CD8-positive, alpha-beta memory T cell (primary cell): ENCODE measurements around the gene ST6GAL1. TPM values are rescaled to one million over a fixed set of nuclear protein-coding genes. Genes with fewer than 3 reads are reported as not detected.
"Not testable (repeated sequence)": the region's sequence is repeated elsewhere in the genome, so short reads cannot be mapped to it uniquely, and the experiment has no call there.

Experiments
- CTCF ChIA-PET: fragments of 350-600 bp; sonication (Branson Sonifier 250); formaldehyde crosslinking; loops from one replicate; lab custom pipeline; 2021; ENCODE audit warnings: antibody characterized with exemption; lab: Charles Lee
- POLR2A ChIA-PET: fragments of 350-600 bp; sonication (Branson Sonifier 250); formaldehyde crosslinking; loops from one replicate; lab custom pipeline; 2021; ENCODE audit warnings: antibody characterized with exemption; lab: Charles Lee
- DNase-seq, 5 donors: peaks; one replicate each; pipeline versions ENCODE4 v3.0.0 to v3.0.0-alpha.2; 2020 to 2022; ENCODE audit warnings: mixed read lengths in 1 of 5
- H3K27ac ChIP-seq: one replicate; pipeline ENCODE4 v1.7.0; 2013; ENCODE audit warnings: low read depth, mild to moderate bottlenecking, low read length, moderate library complexity
- H3K27me3 ChIP-seq: 2 replicates; pipeline ENCODE4 v1.7.0; 2013; ENCODE audit warnings: low read length, mild to moderate bottlenecking; ENCODE audit not compliant: insufficient read depth, poor library complexity, severe bottlenecking
- H3K36me3 ChIP-seq: 2 replicates; pipeline ENCODE4 v1.7.0; 2013; ENCODE audit warnings: mild to moderate bottlenecking, low read length, moderate library complexity; ENCODE audit not compliant: insufficient read depth
- H3K4me1 ChIP-seq: 2 replicates; pipeline ENCODE4 v1.7.0; 2013; ENCODE audit warnings: mild to moderate bottlenecking, low read length, moderate library complexity; ENCODE audit not compliant: insufficient read depth
- H3K4me3 ChIP-seq: 2 replicates; pipeline ENCODE4 v1.7.0; 2013; ENCODE audit warnings: mild to moderate bottlenecking, low read length
- H3K9me3 ChIP-seq: 2 replicates; pipeline ENCODE4 v1.7.0; 2013; ENCODE audit warnings: mild to moderate bottlenecking, low read length
- H3K27ac Mint-ChIP-seq, 8 donors: one replicate each; pipeline ENCODE4 v1.8.0; 2020 to 2021; ENCODE audit warnings: mixed read lengths in 8 of 8, mild to moderate bottlenecking in 6 of 8, inconsistent platforms in 3 of 8, moderate library complexity in 3 of 8
- H3K27me3 Mint-ChIP-seq, 2 donors: one replicate each; pipeline ENCODE4 v1.8.0; 2020 to 2021; ENCODE audit warnings: mixed read lengths in 2 of 2, mild to moderate bottlenecking in 1 of 2, moderate library complexity in 1 of 2
- H3K36me3 Mint-ChIP-seq, 3 donors: one replicate each; pipeline ENCODE4 v1.8.0; 2020 to 2021; ENCODE audit warnings: mixed read lengths in 3 of 3, inconsistent platforms in 1 of 3, mild to moderate bottlenecking in 1 of 3
- H3K4me1 Mint-ChIP-seq, 3 donors: one replicate each; pipeline ENCODE4 v1.8.0; 2020 to 2021; ENCODE audit warnings: mixed read lengths in 3 of 3, inconsistent platforms in 1 of 3, mild to moderate bottlenecking in 1 of 3
- H3K4me3 Mint-ChIP-seq, 7 donors: one replicate each; pipeline ENCODE4 v1.8.0; 2020 to 2021; ENCODE audit warnings: mixed read lengths in 7 of 7, mild to moderate bottlenecking in 6 of 7, moderate library complexity in 4 of 7, inconsistent platforms in 2 of 7
- H3K9me3 Mint-ChIP-seq, 5 donors: one replicate each; pipeline ENCODE4 v1.8.0; 2020 to 2022; ENCODE audit warnings: mixed read lengths in 5 of 5, mild to moderate bottlenecking in 3 of 5, moderate library complexity in 2 of 5, inconsistent platforms in 1 of 5
- polyA plus RNA-seq: library from polyadenylated mRNA; unstranded; fragments of 300-500 nt; fragmentation: Illumina TruSeq; gene quantifications from one replicate; pipeline ENCODE4 v1.2.3, GENCODE V29; 2021
- total RNA-seq, 2 experiments: library from RNA; stranded (reverse); gene quantifications; one replicate each; pipeline ENCODE4 v1.2.3, GENCODE V29; 2021

The ST6GAL1 gene
- total and polyA plus RNA-seq, 3 experiments from 2014 or later: 96.8 to 139 (median 108) TPM

GRCh38 chr3:186965141-186965879, 35.0 kb downstream of the ST6GAL1 start:
- ChIA-PET POLR2A (no interaction called here), CTCF (interaction anchor here (0.8 to 2.2 kb wide), 5 partner anchors 19 to 174 kb away, joined by 3 to 7 read pairs (median 3); partner anchors contain the start of gene RPL39L)
- Histone ChIP-seq H3K27ac (no peak overlapping the region), H3K9me3 (no peaks in the 10 kb centered on the region), H3K36me3 (peaks cover 15% of the 10 kb centered on the region), H3K4me1 (peaks cover 7% of the 10 kb centered on the region), H3K27me3 (no peaks in the 10 kb centered on the region), H3K4me3 (no peak overlapping the region)
- H3K4me1 Mint-ChIP-seq: peaks cover 45 to 70% (median 60%) of the 10 kb centered on the region in 3 donors
- H3K27me3 Mint-ChIP-seq: no peaks in the 10 kb centered on the region
- H3K9me3 Mint-ChIP-seq: no peaks in the 10 kb centered on the region
- H3K4me3 Mint-ChIP-seq: no peak overlapping the region
- H3K36me3 Mint-ChIP-seq: peaks cover 0 to 81% (median 15%) of the 10 kb centered on the region in 3 donors
- H3K27ac Mint-ChIP-seq: peak overlapping the region in 6 of 8 donors; percentile 23 to 87 (median 65)
- DNase-seq: no peak

DNA sequence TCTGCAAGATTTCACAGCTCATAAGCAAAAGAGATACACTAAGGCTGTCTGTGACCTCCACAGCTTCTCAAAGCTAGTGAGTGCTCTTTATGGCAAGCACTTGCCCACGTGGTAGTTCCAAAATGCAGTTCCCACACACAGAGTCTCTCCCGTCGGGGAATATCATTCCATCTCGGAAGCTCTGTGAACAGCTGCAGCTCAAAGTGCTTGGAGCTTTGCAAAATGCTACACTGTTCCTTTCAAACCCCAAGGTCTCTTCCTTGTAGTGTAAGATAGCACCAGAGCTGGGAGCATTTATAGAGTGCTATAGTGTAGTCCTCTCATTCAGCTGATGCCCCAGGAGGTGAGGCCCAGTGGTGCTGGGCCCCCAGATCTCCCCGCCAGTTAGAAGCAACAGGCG, 36.1 kb downstream of the ST6GAL1 start:
- no peaks in the 10 kb centered on the region for H3K27me3 ChIP-seq
- Mint-ChIP-seq H3K4me1 (peaks cover 39 to 67% (median 56%) of the 10 kb centered on the region in 3 donors), H3K4me3 (no peak overlapping the region), H3K36me3 (peaks cover 0 to 88% (median 18%) of the 10 kb centered on the region in 3 donors), H3K27me3 (no peaks in the 10 kb centered on the region), H3K9me3 (no peaks in the 10 kb centered on the region), H3K27ac (peak overlapping the region in 5 of 8 donors; percentile 24 to 70 (median 63))
- ChIA-PET POLR2A (no interaction called here), CTCF (interaction anchor here (0.9 to 4.1 kb wide), 6 partner anchors 18 to 173 kb away, joined by 3 to 15 read pairs (median 4); partner anchors contain the start of gene RPL39L)
- peaks cover 7% of the 10 kb centered on the region for H3K4me1 ChIP-seq
- DNase-seq: no peak
- peaks cover 15% of the 10 kb centered on the region for H3K36me3 ChIP-seq
- H3K9me3 ChIP-seq: no peaks in the 10 kb centered on the region
- no peak overlapping the region for H3K4me3 ChIP-seq
- H3K27ac ChIP-seq: no peak overlapping the region

GRCh38 chr3:186967236-186967635, 36.9 kb downstream of the ST6GAL1 start:
- Mint-ChIP-seq H3K4me1 (peaks cover 34 to 65% (median 52%) of the 10 kb centered on the region in 3 donors), H3K36me3 (peaks cover 0 to 88% (median 23%) of the 10 kb centered on the region in 3 donors), H3K27ac (peak overlapping the region in 7 of 8 donors; percentile 59 to 87 (median 73))
- H3K27ac ChIP-seq, H3K9me3 ChIP-seq, H3K9me3 Mint-ChIP-seq, H3K4me3 ChIP-seq, POLR2A ChIA-PET, H3K27me3 ChIP-seq, H3K27me3 Mint-ChIP-seq, H3K4me3 Mint-ChIP-seq, H3K4me1 ChIP-seq, DNase-seq: not testable (repeated sequence)
- CTCF ChIA-PET: interaction anchor here (1.0 to 4.1 kb wide), 4 partner anchors 23 to 172 kb away, joined by 3 to 15 read pairs (median 4); partner anchors contain the start of gene RPL39L
- peaks cover 21% of the 10 kb centered on the region for H3K36me3 ChIP-seq

DNA sequence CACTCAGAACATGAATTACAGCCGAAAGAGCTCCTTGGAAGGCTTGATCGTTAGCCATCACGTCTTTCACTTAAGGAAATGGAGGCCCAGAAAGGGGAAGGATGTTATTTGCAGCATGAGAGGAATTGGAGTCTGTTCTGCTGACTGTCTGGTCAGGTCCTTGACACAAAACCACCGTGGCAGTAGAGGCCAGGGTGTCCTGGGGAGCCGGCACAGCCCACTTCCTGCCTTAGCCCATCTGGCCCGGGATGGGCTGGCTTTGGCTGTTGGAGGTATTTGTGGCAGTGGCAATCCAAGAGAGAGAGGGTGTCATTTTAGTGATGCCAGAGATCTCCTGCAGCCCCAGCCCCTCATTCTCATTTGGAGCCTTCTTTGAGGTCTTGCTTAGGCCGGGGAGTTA, 37.4 kb downstream of the ST6GAL1 start:
- Histone ChIP-seq H3K27ac (no peak overlapping the region), H3K4me1 (peaks cover 7% of the 10 kb centered on the region), H3K36me3 (peaks cover 24% of the 10 kb centered on the region), H3K27me3 (no peaks in the 10 kb centered on the region), H3K9me3 (no peaks in the 10 kb centered on the region), H3K4me3 (no peak overlapping the region)
- Mint-ChIP-seq H3K4me3 (no peak overlapping the region), H3K4me1 (peaks cover 33 to 65% (median 48%) of the 10 kb centered on the region in 3 donors), H3K27me3 (no peaks in the 10 kb centered on the region), H3K27ac (peak overlapping the region in 7 of 8 donors; percentile 59 to 87 (median 84)), H3K9me3 (no peaks in the 10 kb centered on the region), H3K36me3 (peaks cover 0 to 88% (median 23%) of the 10 kb centered on the region in 3 donors)
- DNase-seq: no peak
- CTCF ChIA-PET: interaction anchor here (1.0 to 4.1 kb wide), 2 partner anchors 118 to 172 kb away, joined by 3 to 15 read pairs; partner anchors contain the start of gene RPL39L
- POLR2A ChIA-PET: no interaction called here

DNA sequence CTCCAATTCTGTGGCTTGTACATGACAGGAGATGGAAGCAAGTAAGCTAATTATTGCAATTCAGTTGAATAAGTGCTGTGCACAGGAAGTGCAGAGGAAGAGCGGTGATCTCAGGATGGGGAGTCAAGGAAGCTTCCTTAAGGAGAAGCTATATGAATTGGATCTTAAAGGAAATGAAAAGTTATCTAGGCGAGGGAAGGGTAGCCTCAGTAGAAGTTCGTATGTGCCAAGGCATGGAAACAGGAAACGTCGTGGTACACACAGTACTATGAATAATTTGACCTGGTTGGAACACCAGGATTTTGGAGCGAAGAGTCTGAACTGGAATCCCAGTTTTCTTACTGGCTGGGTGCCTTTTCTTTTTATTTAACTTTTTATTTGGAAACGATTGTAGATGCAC, 39.3 kb downstream of the ST6GAL1 start:
- Mint-ChIP-seq H3K36me3 (peaks cover 0 to 88% (median 28%) of the 10 kb centered on the region in 3 donors), H3K27me3 (no peaks in the 10 kb centered on the region), H3K4me1 (peaks cover 37 to 67% (median 51%) of the 10 kb centered on the region in 3 donors), H3K9me3 (no peaks in the 10 kb centered on the region), H3K27ac (peak overlapping the region in 5 of 8 donors; percentile 30 to 76 (median 68)), H3K4me3 (no peak overlapping the region)
- no peaks in the 10 kb centered on the region for H3K9me3 ChIP-seq
- H3K27ac ChIP-seq: no peak overlapping the region
- no peaks in the 10 kb centered on the region for H3K27me3 ChIP-seq
- CTCF ChIA-PET: interaction anchor here (1.0 to 4.1 kb wide), 2 partner anchors 48 to 120 kb away, joined by 3 to 15 read pairs; no protein-coding TSS in a partner anchor
- peaks cover 22% of the 10 kb centered on the region for H3K36me3 ChIP-seq
- no peak overlapping the region for H3K4me3 ChIP-seq
- peaks cover 7% of the 10 kb centered on the region for H3K4me1 ChIP-seq
- POLR2A ChIA-PET: interaction anchor here (0.6 to 1.0 kb wide), 2 partner anchors 11 to 170 kb away, joined by 3 read pairs; partner anchors contain the start of gene RPL39L
- DNase-seq: no peak

DNA sequence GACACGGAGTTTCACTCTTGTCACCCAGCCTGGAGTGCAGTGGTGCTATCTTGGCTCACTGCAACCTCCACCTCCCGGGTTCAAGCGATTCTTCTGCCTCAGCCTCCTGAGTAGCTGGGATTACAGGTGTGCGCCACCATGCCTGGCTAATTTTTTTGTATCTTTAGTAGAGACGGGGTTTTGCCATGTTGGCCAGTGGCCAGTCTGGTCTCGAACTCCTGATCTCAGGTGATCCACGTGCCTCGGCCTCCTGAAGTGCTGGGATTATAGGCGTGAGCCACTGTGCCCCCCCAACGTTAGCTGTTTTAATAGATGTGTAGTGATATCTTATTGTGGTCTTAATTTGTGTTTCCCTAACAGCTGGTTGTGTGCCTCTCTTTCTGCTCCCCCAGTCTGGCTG, 40.8 kb downstream of the ST6GAL1 start:
- H3K4me3 Mint-ChIP-seq, H3K4me1 ChIP-seq, H3K9me3 Mint-ChIP-seq, DNase-seq, POLR2A ChIA-PET, H3K9me3 ChIP-seq, H3K27me3 ChIP-seq, H3K27me3 Mint-ChIP-seq, H3K27ac ChIP-seq, H3K4me3 ChIP-seq: not testable (repeated sequence)
- H3K36me3 ChIP-seq: peaks cover 36% of the 10 kb centered on the region
- CTCF ChIA-PET: interaction anchor here (1.2 kb wide), 1 partner anchor 62 kb away, joined by 3 read pairs; no protein-coding TSS in a partner anchor
- Mint-ChIP-seq H3K27ac (peak overlapping the region in 4 of 8 donors; percentile 26 to 74 (median 56)), H3K4me1 (peaks cover 40 to 75% (median 61%) of the 10 kb centered on the region in 3 donors), H3K36me3 (peaks cover 0 to 89% (median 36%) of the 10 kb centered on the region in 3 donors)

GRCh38 chr3:186971578-186971977, 41.3 kb downstream of the ST6GAL1 start:
- Mint-ChIP-seq H3K4me1 (peaks cover 39 to 73% (median 62%) of the 10 kb centered on the region in 3 donors), H3K36me3 (peaks cover 0 to 88% (median 36%) of the 10 kb centered on the region in 3 donors), H3K27me3 (no peaks in the 10 kb centered on the region), H3K27ac (peak overlapping the region; percentile 22 to 73 (median 43)), H3K9me3 (no peaks in the 10 kb centered on the region), H3K4me3 (no peak overlapping the region)
- Histone ChIP-seq H3K27ac (no peak overlapping the region), H3K4me3 (no peak overlapping the region), H3K9me3 (no peaks in the 10 kb centered on the region), H3K27me3 (no peaks in the 10 kb centered on the region), H3K4me1 (peaks cover 7% of the 10 kb centered on the region), H3K36me3 (peaks cover 37% of the 10 kb centered on the region)
- DNase-seq: no peak
- POLR2A ChIA-PET: no interaction called here
- CTCF ChIA-PET: interaction anchor here (0.9 to 1.2 kb wide), 2 partner anchors 62 to 73 kb away, joined by 3 to 4 read pairs; no protein-coding TSS in a partner anchor
